NCI-H82 (cell line): ENCODE measurements around the gene CMTR1.
"Not testable (repeated sequence)": the region's sequence is repeated elsewhere in the genome, so short reads cannot be mapped to it uniquely, and the experiment has no call there.

Source experiments
- DNase-seq: peaks from one replicate; lab custom pipeline; 2025; lab: John Stamatoyannopoulos, UW

CMTR1 gene

GRCh38 chr6:37435816-37436215 lies 2.8 kb downstream of the CMTR1 start:
- DNase-seq: no peak

GRCh38 chr6:37438930-37439329 lies 5.9 kb downstream of the CMTR1 start:
- DNase-seq: no peak

- DNase-seq: no peak
Measured at GRCh38 chr6:37441651-37442050, 8.6 kb downstream of the CMTR1 start.

GRCh38 chr6:37442416-37443215 lies 9.6 kb downstream of the CMTR1 start:
- no peak for DNase-seq

- not testable (repeated sequence) for DNase-seq
Measured at GRCh38 chr6:37443216-37443542, 10.2 kb downstream of the CMTR1 start.

GRCh38 chr6:37449984-37450383 lies 17.0 kb downstream of the CMTR1 start:
- DNase-seq: no peak

- DNase-seq: peak; percentile 99
Measured at GRCh38 chr6:37451441-37452193, 18.6 kb downstream of the CMTR1 start.

- peak; percentile 79 for DNase-seq
Measured at GRCh38 chr6:37452522-37452921, 19.5 kb downstream of the CMTR1 start.

- DNase-seq: no peak
Measured at GRCh38 chr6:37454420-37455140, 21.6 kb downstream of the CMTR1 start.

GRCh38 chr6:37456126-37456525 lies 23.1 kb downstream of the CMTR1 start:
- DNase-seq: no peak

- no peak for DNase-seq
Measured at GRCh38 chr6:37456816-37457560, 24.0 kb downstream of the CMTR1 start.

GRCh38 chr6:37459981-37460800 lies 27.2 kb downstream of the CMTR1 start:
- DNase-seq: peak; percentile 85

- DNase-seq: no peak
Measured at GRCh38 chr6:37460805-37461204, 27.8 kb downstream of the CMTR1 start.

GRCh38 chr6:37463110-37463509 lies 30.1 kb downstream of the CMTR1 start:
- no peak for DNase-seq

- no peak for DNase-seq
Measured at GRCh38 chr6:37467718-37468117, 34.7 kb downstream of the CMTR1 start.

- no peak for DNase-seq
Measured at GRCh38 chr6:37473364-37474095, 40.5 kb downstream of the CMTR1 start.

GRCh38 chr6:37474316-37474715 lies 41.3 kb downstream of the CMTR1 start:
- DNase-seq: no peak

- no peak for DNase-seq
Measured at GRCh38 chr6:37477191-37477590, 44.2 kb downstream of the CMTR1 start.

- DNase-seq: no peak
Measured at GRCh38 chr6:37477656-37478435, 44.8 kb downstream of the CMTR1 start.

- no peak for DNase-seq
Measured at GRCh38 chr6:37478827-37479226, 45.8 kb downstream of the CMTR1 start.
